HCT116 (cell line): ENCODE results near the gene CPA5.

Experiments used
- POLR2A ChIP-seq: IDR thresholded peaks from 2 replicates; pipeline ENCODE4 v1.7.0; 2011; ENCODE audit warnings: borderline replicate concordance; ENCODE audit not compliant: insufficient read depth, insufficient read length; ENCODE audit errors: extremely low read depth
- POLR2AphosphoS5 ChIP-seq: IDR thresholded peaks from 2 replicates; pipeline ENCODE4 v1.6.1; 2011; ENCODE audit warnings: mild to moderate bottlenecking, low read depth, low read length, moderate library complexity
- SIN3A ChIP-seq: IDR thresholded peaks from 2 replicates; pipeline ENCODE4 v1.6.1; 2012; ENCODE audit warnings: low read depth
- YY1 ChIP-seq: IDR thresholded peaks from 2 replicates; pipeline ENCODE4 v1.6.1; 2011; ENCODE audit warnings: low read length, low read depth, moderate library complexity, mild to moderate bottlenecking; ENCODE audit not compliant: insufficient replicate concordance; ENCODE audit errors: extremely low read depth
- TF ChIP-seq, protein P1 (sequence below), 3 experiments: fragments of 200-600 bp in 1 of 3; sonication (generic) in 1 of 3; IDR thresholded peaks in 2 of 3; conservative IDR thresholded peaks in 1 of 3; 2 replicates each; pipeline ENCODE4 v1.5.1; 2012 to 2017; ENCODE audit warnings: low read depth in 2 of 3, low read length in 2 of 3, antibody characterized with exemption in 1 of 3, borderline replicate concordance in 1 of 3, control low read depth in 1 of 3, mild to moderate bottlenecking in 1 of 3, mixed read lengths in 1 of 3, mixed run types in 1 of 3, moderate library complexity in 1 of 3; ENCODE audit not compliant: insufficient read depth in 1 of 3

DNA sequence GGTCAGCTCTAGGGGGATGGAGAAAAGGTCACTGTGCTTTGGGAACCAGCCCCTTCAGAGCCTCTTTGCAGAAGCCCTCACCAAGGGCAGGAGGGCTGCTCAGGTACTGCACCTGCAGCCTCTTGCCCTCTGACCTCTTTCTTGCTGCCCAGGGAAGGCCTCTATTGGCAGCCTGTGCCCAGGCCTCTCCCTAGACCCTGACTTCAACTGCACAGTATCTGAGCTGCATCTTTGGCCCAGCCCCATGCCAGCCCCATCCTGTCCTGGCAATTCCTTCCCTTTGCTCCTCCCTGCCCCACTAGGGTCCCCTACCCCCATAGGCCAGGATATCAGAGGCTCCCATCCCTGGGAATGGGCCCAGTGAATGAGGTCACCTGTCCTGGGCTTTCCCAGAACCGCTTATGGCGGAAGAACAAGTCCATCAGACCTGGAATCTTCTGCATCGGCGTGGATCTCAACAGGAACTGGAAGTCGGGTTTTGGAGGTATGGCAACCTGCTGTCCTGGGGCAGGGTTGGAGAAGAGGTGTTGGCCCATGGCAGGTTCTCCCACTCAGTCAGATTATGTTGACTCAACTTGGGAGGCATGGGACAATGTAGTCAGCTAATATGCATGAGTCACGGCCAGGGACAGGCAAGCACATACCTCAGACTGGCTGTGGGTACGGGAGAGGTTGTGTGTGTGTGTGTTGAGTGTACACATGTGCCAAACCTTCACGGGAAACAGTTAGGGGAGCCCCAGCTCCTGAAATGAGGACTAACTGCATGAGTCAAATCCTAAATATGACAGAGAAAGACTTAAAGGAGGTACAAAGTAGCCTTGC, 18.6 kb downstream of the CPA5 start:
- TF ChIP-seq POLR2AphosphoS5 (peak; percentile 65), YY1 (no peak), SIN3A (no peak), POLR2A (no peak)
- TF ChIP-seq, protein P1, sequence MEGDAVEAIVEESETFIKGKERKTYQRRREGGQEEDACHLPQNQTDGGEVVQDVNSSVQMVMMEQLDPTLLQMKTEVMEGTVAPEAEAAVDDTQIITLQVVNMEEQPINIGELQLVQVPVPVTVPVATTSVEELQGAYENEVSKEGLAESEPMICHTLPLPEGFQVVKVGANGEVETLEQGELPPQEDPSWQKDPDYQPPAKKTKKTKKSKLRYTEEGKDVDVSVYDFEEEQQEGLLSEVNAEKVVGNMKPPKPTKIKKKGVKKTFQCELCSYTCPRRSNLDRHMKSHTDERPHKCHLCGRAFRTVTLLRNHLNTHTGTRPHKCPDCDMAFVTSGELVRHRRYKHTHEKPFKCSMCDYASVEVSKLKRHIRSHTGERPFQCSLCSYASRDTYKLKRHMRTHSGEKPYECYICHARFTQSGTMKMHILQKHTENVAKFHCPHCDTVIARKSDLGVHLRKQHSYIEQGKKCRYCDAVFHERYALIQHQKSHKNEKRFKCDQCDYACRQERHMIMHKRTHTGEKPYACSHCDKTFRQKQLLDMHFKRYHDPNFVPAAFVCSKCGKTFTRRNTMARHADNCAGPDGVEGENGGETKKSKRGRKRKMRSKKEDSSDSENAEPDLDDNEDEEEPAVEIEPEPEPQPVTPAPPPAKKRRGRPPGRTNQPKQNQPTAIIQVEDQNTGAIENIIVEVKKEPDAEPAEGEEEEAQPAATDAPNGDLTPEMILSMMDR (IDR thresholded peaks at IDR 0.05 in 2 of 3, conservative IDR thresholded peaks at IDR 0.05 in 1 of 3; ENCODE audit: borderline replicate concordance in 1 of 3, insufficient read depth in 1 of 3, low read depth in 2 of 3, low read length in 2 of 3) = no peak
